Adipocyte (in vitro differentiated cells): ENCODE data around the gene MYLIP.

Experiments used
- DNase-seq: peaks from one replicate; pipeline ENCODE4 v3.0.0-alpha.2; 2015; ENCODE audit warnings: low read depth
- H3K27me3 ChIP-seq: replicated peaks from 2 replicates; pipeline ENCODE4 v1.7.0; 2013; ENCODE audit warnings: mild to moderate bottlenecking, low read length, moderate library complexity; ENCODE audit not compliant: control insufficient read depth, insufficient read depth
- H3K36me3 ChIP-seq: 2 replicates; pipeline ENCODE4 v1.7.0; 2013; ENCODE audit warnings: low read length, mild to moderate bottlenecking, moderate library complexity; ENCODE audit not compliant: control insufficient read depth, insufficient read depth, severe bottlenecking
- H3K4me1 ChIP-seq: 2 replicates; pipeline ENCODE4 v1.7.0; 2013; ENCODE audit warnings: mild to moderate bottlenecking, low read length, moderate library complexity; ENCODE audit not compliant: control insufficient read depth, insufficient read depth
- H3K4me3 ChIP-seq: 2 replicates; pipeline ENCODE4 v1.7.0; 2013; ENCODE audit warnings: mild to moderate bottlenecking, low read length, moderate library complexity
- H3K9ac ChIP-seq: 2 replicates; pipeline ENCODE4 v1.7.0; 2013; ENCODE audit warnings: mild to moderate bottlenecking, low read length, moderate library complexity
- H3K9me3 ChIP-seq: 2 replicates; pipeline ENCODE4 v1.7.0; 2013; ENCODE audit warnings: mild to moderate bottlenecking, low read length, moderate library complexity; ENCODE audit not compliant: control insufficient read depth

The MYLIP gene

GRCh38 chr6:16145038-16145437 is 16.2 kb downstream of the MYLIP start:
- H3K4me3 ChIP-seq: no peak overlapping the region
- H3K36me3 ChIP-seq: peaks cover 94% of the 10 kb centered on the region
- H3K9ac ChIP-seq: no peak overlapping the region
- H3K9me3 ChIP-seq: no peaks in the 10 kb centered on the region
- no peaks in the 10 kb centered on the region for H3K27me3 ChIP-seq
- DNase-seq: no peak
- H3K4me1 ChIP-seq: peaks cover 7% of the 10 kb centered on the region

DNA sequence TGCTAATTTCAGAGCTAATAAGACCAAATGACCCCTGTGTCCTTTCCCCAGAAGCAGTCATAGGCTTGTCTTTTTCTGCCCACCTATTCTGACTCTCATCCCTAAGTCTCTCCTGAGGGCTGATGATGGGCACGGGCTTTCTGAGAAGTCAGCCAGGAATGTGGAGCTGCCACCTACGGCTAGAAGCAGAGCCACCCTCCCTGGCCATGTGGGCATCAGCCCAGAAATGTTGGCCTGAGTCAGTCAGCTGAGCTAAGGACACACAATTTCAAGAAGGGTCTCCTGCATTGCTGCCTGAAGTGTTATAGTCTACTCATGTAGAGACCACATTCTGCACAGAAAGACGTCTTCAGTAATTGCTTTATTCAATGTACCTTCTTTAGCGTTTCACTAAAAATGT is 17.1 kb downstream of the MYLIP start:
- no peak for DNase-seq
- Histone ChIP-seq H3K4me3 (no peak overlapping the region), H3K27me3 (no peaks in the 10 kb centered on the region), H3K4me1 (peaks cover 7% of the 10 kb centered on the region), H3K9me3 (no peaks in the 10 kb centered on the region), H3K9ac (no peak overlapping the region), H3K36me3 (peaks cover 93% of the 10 kb centered on the region)

DNA sequence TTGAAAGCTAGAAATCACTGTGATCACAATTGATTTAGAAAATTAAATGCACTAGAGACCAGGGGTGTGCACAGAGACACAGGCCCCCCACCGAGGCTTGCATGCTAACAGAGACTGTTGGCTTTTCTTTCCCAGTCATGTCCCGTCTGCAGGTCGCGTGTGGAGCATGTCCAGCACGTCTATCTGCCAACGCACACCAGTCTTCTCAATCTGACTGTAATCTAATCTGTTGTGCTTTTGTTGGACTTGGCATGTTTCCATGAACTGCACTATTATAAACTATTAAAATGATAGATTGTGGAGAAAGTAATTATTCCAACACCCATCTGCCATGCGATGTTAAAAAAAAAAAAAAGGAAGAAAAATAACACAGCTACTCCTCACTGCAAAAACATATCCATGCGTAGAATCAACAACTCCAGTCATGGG is 17.7 kb downstream of the MYLIP start:
- Histone ChIP-seq H3K27me3 (no peaks in the 10 kb centered on the region), H3K4me3 (no peak overlapping the region), H3K9ac (no peak overlapping the region), H3K4me1 (peaks cover 7% of the 10 kb centered on the region), H3K36me3 (peaks cover 93% of the 10 kb centered on the region), H3K9me3 (no peaks in the 10 kb centered on the region)
- DNase-seq: no peak

GRCh38 chr6:16148498-16148897 is 19.6 kb downstream of the MYLIP start:
- H3K36me3 ChIP-seq: peaks cover 80% of the 10 kb centered on the region
- no peak for DNase-seq
- no peak overlapping the region for H3K4me3 ChIP-seq
- no peaks in the 10 kb centered on the region for H3K27me3 ChIP-seq
- no peaks in the 10 kb centered on the region for H3K9me3 ChIP-seq
- H3K9ac ChIP-seq: no peak overlapping the region
- H3K4me1 ChIP-seq: peaks cover 7% of the 10 kb centered on the region

DNA sequence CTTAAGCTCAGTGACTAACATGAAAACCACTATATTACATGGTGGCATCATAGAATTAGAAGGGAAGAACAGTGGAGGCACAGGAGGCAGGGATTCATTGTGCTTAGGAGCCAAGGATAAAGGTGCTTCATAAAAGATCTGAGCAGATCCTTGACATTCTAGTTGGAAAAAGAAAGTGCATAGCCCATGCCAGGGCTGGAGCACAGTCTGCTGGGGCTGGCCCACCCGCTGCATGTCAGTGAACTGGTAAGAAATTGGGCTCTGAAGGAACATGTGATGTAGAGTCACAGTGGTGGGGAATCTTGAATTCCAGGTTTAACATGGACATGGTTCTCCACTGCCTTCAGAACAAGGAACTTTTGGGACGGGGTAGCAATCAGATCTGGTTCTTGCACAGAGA is 20.4 kb downstream of the MYLIP start:
- H3K27me3 ChIP-seq: no peaks in the 10 kb centered on the region
- no peak overlapping the region for H3K9ac ChIP-seq
- no peak for DNase-seq
- peaks cover 72% of the 10 kb centered on the region for H3K36me3 ChIP-seq
- no peak overlapping the region for H3K4me3 ChIP-seq
- H3K9me3 ChIP-seq: no peaks in the 10 kb centered on the region
- peaks cover 8% of the 10 kb centered on the region for H3K4me1 ChIP-seq

DNA sequence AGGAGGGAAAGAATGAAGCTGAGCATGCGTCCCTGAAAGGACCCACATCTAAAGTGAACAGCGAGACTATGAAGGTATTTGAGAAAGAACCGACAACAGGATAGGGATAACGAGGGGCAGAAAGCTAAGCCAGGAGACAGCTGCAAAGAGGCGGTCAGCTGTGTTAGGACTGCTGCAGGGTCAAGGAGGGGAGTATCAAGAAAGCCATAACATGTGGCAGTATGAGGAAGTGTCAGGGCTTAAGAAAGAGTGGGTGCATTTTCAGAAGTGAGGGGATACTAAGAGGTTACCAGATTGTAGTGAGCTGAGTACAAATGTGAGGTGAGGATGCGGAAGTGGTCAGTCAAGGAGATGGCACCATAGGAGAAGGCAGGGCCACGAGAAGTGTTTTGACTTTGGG is 21.2 kb downstream of the MYLIP start:
- H3K9ac ChIP-seq: no peak overlapping the region
- H3K4me3 ChIP-seq: no peak overlapping the region
- H3K9me3 ChIP-seq: no peaks in the 10 kb centered on the region
- H3K36me3 ChIP-seq: peaks cover 64% of the 10 kb centered on the region
- peaks cover 16% of the 10 kb centered on the region for H3K4me1 ChIP-seq
- DNase-seq: no peak
- H3K27me3 ChIP-seq: no peaks in the 10 kb centered on the region

DNA sequence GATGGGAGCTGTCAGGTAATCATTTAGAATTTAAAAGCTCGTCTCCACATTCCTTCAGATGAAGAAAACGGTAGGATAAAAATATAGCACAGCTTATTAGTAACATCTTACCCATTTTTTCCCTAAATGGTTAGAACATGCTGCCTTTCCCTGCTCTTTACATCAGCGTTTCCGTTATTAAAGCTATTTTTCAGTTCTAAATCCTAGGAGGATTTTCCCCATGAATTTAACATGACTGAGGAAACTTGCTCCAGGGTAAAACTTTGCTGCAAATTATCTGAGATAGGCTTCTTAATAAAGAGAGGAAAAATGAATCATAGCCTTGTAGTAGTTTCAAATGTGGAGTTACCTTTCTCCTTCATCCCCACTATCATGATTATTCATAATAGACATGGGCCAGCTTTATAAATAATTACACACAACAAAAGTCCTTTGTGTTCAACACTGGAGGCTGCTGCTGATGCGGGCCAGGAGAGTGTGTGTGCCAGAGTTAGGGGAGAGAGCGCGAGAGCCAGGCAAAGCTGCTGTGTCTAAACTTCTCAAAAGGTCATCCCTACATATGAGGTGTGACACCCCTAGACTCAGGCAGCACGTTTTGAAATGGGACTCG is 24.4 kb downstream of the MYLIP start:
- no peaks in the 10 kb centered on the region for H3K9me3 ChIP-seq
- peaks cover 16% of the 10 kb centered on the region for H3K4me1 ChIP-seq
- no peaks in the 10 kb centered on the region for H3K27me3 ChIP-seq
- H3K9ac ChIP-seq: no peak overlapping the region
- no peak overlapping the region for H3K4me3 ChIP-seq
- H3K36me3 ChIP-seq: peaks cover 34% of the 10 kb centered on the region
- DNase-seq: no peak

DNA sequence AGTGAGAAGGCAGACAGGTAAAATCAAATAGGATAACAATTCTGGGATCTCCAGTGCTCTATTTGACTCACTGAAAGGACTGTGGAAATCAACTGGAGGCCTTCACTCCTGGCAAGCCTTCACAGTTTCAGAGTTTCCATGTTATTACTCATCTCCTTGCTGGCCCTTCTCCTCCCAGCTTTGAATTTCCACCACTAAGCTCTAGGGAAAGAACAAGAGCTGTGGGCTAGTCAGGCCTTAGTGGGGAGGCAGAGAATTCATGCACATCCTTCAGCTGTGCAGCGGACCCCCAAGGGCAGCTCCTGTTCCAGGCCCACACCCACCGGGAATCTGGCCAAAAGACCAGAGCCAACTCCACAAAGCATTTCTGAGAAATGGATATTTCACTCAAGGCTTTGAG is 26.0 kb downstream of the MYLIP start:
- Histone ChIP-seq H3K4me3 (no peak overlapping the region), H3K36me3 (peaks cover 19% of the 10 kb centered on the region), H3K4me1 (peaks cover 16% of the 10 kb centered on the region), H3K9me3 (no peaks in the 10 kb centered on the region), H3K9ac (peak overlapping the region; percentile 30), H3K27me3 (no peaks in the 10 kb centered on the region)
- DNase-seq: peak; percentile 88

DNA sequence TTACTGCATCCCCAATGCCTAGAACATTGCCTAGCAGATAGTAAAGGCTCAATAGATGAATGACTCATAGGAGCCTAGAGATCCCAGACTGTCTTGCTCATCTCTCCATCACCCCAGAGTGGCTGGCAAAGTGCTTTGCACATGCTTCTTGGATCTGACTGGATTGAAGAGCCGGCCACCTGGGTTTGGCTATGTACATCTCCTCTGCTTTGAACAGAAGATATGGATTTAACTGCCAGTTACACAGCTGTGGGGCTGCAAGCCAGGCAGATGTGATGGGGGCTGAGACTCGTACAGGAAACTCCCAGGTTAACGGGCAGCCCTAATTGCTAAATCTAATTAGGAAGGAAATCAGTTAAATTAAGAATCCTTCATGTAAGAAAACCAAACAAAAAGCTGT is 28.6 kb downstream of the MYLIP start:
- Histone ChIP-seq H3K9me3 (no peaks in the 10 kb centered on the region), H3K27me3 (no peaks in the 10 kb centered on the region), H3K9ac (no peak overlapping the region), H3K36me3 (no peaks in the 10 kb centered on the region), H3K4me3 (no peak overlapping the region), H3K4me1 (peaks cover 16% of the 10 kb centered on the region)
- DNase-seq: no peak

GRCh38 chr6:16157909-16158308 is 29.0 kb downstream of the MYLIP start:
- no peak for DNase-seq
- Histone ChIP-seq H3K9ac (no peak overlapping the region), H3K36me3 (no peaks in the 10 kb centered on the region), H3K9me3 (no peaks in the 10 kb centered on the region), H3K4me1 (peaks cover 16% of the 10 kb centered on the region), H3K27me3 (no peaks in the 10 kb centered on the region), H3K4me3 (no peak overlapping the region)

GRCh38 chr6:16158943-16159557 is 30.2 kb downstream of the MYLIP start:
- no peak overlapping the region for H3K4me3 ChIP-seq
- no peaks in the 10 kb centered on the region for H3K9me3 ChIP-seq
- no peak for DNase-seq
- H3K4me1 ChIP-seq: peaks cover 16% of the 10 kb centered on the region
- no peaks in the 10 kb centered on the region for H3K27me3 ChIP-seq
- H3K36me3 ChIP-seq: no peaks in the 10 kb centered on the region
- no peak overlapping the region for H3K9ac ChIP-seq

DNA sequence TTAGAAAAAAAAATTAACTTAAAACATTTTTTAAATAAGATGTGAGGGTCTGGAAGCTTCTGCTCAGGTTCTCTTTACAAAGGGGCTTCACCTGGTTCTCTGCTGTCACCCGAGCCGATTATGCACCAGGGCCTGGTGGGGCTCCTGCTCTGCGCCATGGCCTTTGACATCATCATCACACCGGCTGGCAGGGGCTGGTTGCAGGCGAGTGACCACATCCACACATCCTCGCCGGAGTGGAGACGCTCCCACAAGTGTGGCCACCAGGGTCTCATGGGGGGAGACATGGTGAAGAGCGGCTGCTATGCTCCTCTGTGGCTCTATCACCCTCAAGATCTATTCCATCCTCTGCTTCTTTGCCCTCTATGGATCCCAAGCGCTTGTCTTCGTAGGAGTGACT is 31.9 kb downstream of the MYLIP start:
- Histone ChIP-seq H3K36me3 (no peaks in the 10 kb centered on the region), H3K4me3 (no peak overlapping the region), H3K27me3 (no peaks in the 10 kb centered on the region), H3K9me3 (no peaks in the 10 kb centered on the region), H3K9ac (no peak overlapping the region), H3K4me1 (no peaks in the 10 kb centered on the region)
- no peak for DNase-seq
